H1 (cell line): Measurements from ENCODE around the gene LRRC32. TPM values are rescaled to one million over a fixed set of nuclear protein-coding genes. Genes with fewer than 3 reads are reported as not detected.

Experiments used
- CTCF ChIA-PET: fragments of 300-600 bp; sonication (Branson Sonifier 250); formaldehyde crosslinking; loops from one replicate; lab custom pipeline; 2021; ENCODE audit not compliant: partially characterized antibody; lab: Charles Lee
- POLR2A ChIA-PET: fragments of 300-600 bp; sonication (Branson Sonifier 250); formaldehyde crosslinking; loops from one replicate; lab custom pipeline; 2021; ENCODE audit warnings: inconsistent platforms; ENCODE audit not compliant: partially characterized antibody; lab: Charles Lee
- DNase-seq, 2 experiments: peaks; one replicate each; pipeline versions ENCODE4 v3.0.0 to v3.0.0-alpha.2; 2010 to 2022; ENCODE audit warnings: low spot score in 2 of 2, low read depth in 1 of 2, mixed read lengths in 1 of 2
- FAIRE-seq: peaks from 2 replicates; lab custom pipeline; 2011; peaks lifted over from hg19 to GRCh38; lab: Jason Lieb, UNC
- H2AFZ ChIP-seq: 2 replicates; pipeline ENCODE4 v1.8.1; 2012; ENCODE audit warnings: low read length, inconsistent platforms
- H2AK5ac ChIP-seq: 2 replicates; pipeline ENCODE4 v1.6.1; 2013; ENCODE audit warnings: low read depth, low read length
- H2BK120ac ChIP-seq: replicated peaks from 2 replicates; pipeline ENCODE3; 2013; ENCODE audit warnings: low read depth, low read length, inconsistent platforms
- H2BK12ac ChIP-seq: 2 replicates; pipeline ENCODE4 v1.6.1; 2013; ENCODE audit warnings: low read depth, low read length
- H2BK15ac ChIP-seq: 2 replicates; pipeline ENCODE4 v1.6.1; 2013; ENCODE audit warnings: low read length
- H2BK20ac ChIP-seq: 2 replicates; pipeline ENCODE4 v1.6.1; 2013; ENCODE audit warnings: low read length
- H2BK5ac ChIP-seq: 2 replicates; pipeline ENCODE4 v1.6.1; 2013; ENCODE audit warnings: low read depth, low read length
- H3K14ac ChIP-seq: 2 replicates; pipeline ENCODE4 v1.6.1; 2013; ENCODE audit warnings: inconsistent platforms; ENCODE audit not compliant: insufficient read length
- H3K18ac ChIP-seq: 2 replicates; pipeline ENCODE4 v1.6.1; 2013; ENCODE audit warnings: low read length; ENCODE audit errors: extremely low read depth
- H3K23ac ChIP-seq: 2 replicates; pipeline ENCODE4 v1.6.1; 2013; ENCODE audit warnings: inconsistent platforms; ENCODE audit not compliant: insufficient read length
- H3K23me2 ChIP-seq: 2 replicates; pipeline ENCODE4 v1.6.1; 2013; ENCODE audit warnings: low read depth, low read length
- H3K27ac ChIP-seq: 2 replicates; pipeline ENCODE4 v1.6.1; 2011; ENCODE audit warnings: low read depth, low read length, inconsistent platforms
- H3K27me3 ChIP-seq, 4 experiments: replicated peaks in 1 of 4; 1 replicate in 1 of 4; 2 replicates in 3 of 4; pipeline versions ENCODE4 v1.6.1 to v1.8.1; 2011 to 2013; ENCODE audit warnings: low read length in 3 of 4, mild to moderate bottlenecking in 3 of 4, inconsistent platforms in 2 of 4, mixed read lengths in 2 of 4, moderate library complexity in 1 of 4; ENCODE audit not compliant: control insufficient read depth in 3 of 4, insufficient read depth in 3 of 4; ENCODE audit errors: extremely low read depth in 1 of 4
- H3K36me3 ChIP-seq, 4 experiments: 2 replicates each; pipeline versions ENCODE4 v1.6.1 to v1.8.1; 2011 to 2013; ENCODE audit warnings: mild to moderate bottlenecking in 4 of 4, low read length in 3 of 4, moderate library complexity in 2 of 4, control low read depth in 1 of 4, inconsistent platforms in 1 of 4; ENCODE audit not compliant: insufficient read depth in 4 of 4, control insufficient read depth in 2 of 4
- H3K4ac ChIP-seq: replicated peaks from 2 replicates; pipeline ENCODE3; 2013; ENCODE audit warnings: low read length, low read depth, mixed read lengths, inconsistent platforms; ENCODE audit not compliant: insufficient read length
- H3K4me1 ChIP-seq, 4 experiments: replicated peaks in 1 of 4; 1 replicate in 1 of 4; 2 replicates in 3 of 4; pipeline versions ENCODE4 v1.6.1 to v1.8.1; 2011 to 2013; ENCODE audit warnings: low read length in 3 of 4, inconsistent platforms in 2 of 4, mixed read lengths in 1 of 4; ENCODE audit not compliant: insufficient read depth in 4 of 4, control insufficient read depth in 3 of 4
- H3K4me2 ChIP-seq, 2 experiments: 2 replicates each; pipeline versions ENCODE4 v1.6.1 to v1.8.1; 2011 to 2013; ENCODE audit warnings: low read depth in 2 of 2, low read length in 2 of 2, control low read depth in 1 of 2, inconsistent platforms in 1 of 2, mild to moderate bottlenecking in 1 of 2; ENCODE audit not compliant: insufficient read depth in 1 of 2
- H3K4me3 ChIP-seq, 4 experiments: fragments of 200-600, 300-600 bp in 1 of 4; sonication (generic), shearing (Covaris generic), sonication (Bioruptor Twin) in 1 of 4; 2 replicates each; pipeline versions ENCODE4 v1.5.1 to v1.8.1; 2011 to 2016; ENCODE audit warnings: low read length in 4 of 4, low read depth in 3 of 4, control low read depth in 2 of 4, inconsistent platforms in 2 of 4, mild to moderate bottlenecking in 2 of 4, mixed read lengths in 1 of 4, moderate library complexity in 1 of 4; ENCODE audit not compliant: insufficient read depth in 2 of 4; ENCODE audit errors: extremely low read depth in 1 of 4
- H3K56ac ChIP-seq: replicated peaks from 2 replicates; pipeline ENCODE3; 2013; ENCODE audit warnings: low read depth, mild to moderate bottlenecking, mixed read lengths, low read length, inconsistent platforms; ENCODE audit not compliant: insufficient read length
- H3K79me1 ChIP-seq: 2 replicates; pipeline ENCODE4 v1.6.1; 2013; ENCODE audit warnings: low read depth, low read length, control low read depth
- H3K79me2 ChIP-seq, 2 experiments: 2 replicates each; pipeline versions ENCODE4 v1.6.1 to v1.8.1; 2012 to 2013; ENCODE audit warnings: low read length in 2 of 2, mild to moderate bottlenecking in 2 of 2, inconsistent platforms in 1 of 2; ENCODE audit not compliant: insufficient read depth in 2 of 2, control insufficient read depth in 1 of 2
- H3K9ac ChIP-seq, 4 experiments: replicated peaks in 1 of 4; 1 replicate in 1 of 4; 2 replicates in 3 of 4; pipeline versions ENCODE4 v1.6.1 to v1.8.1; 2011 to 2013; ENCODE audit warnings: low read depth in 3 of 4, low read length in 3 of 4, control low read depth in 2 of 4, mild to moderate bottlenecking in 2 of 4, moderate library complexity in 2 of 4, inconsistent platforms in 1 of 4; ENCODE audit errors: extremely low read depth in 1 of 4
- H3K9me3 ChIP-seq, 2 experiments: 2 replicates each; pipeline versions ENCODE4 v1.6.1 to v1.8.1; 2012 to 2013; ENCODE audit warnings: mild to moderate bottlenecking in 2 of 2, moderate library complexity in 2 of 2, control low read depth in 1 of 2, inconsistent platforms in 1 of 2, low read depth in 1 of 2, low read length in 1 of 2, mixed read lengths in 1 of 2; ENCODE audit not compliant: insufficient read depth in 2 of 2
- H4K20me1 ChIP-seq, 2 experiments: replicated peaks in 1 of 2; 2 replicates each; pipeline versions ENCODE3 to v1.8.1; 2011 to 2013; ENCODE audit warnings: inconsistent platforms in 2 of 2, low read length in 2 of 2, mild to moderate bottlenecking in 1 of 2; ENCODE audit not compliant: insufficient read depth in 2 of 2, control insufficient read depth in 1 of 2
- H4K5ac ChIP-seq: 2 replicates; pipeline ENCODE4 v1.6.1; 2013; ENCODE audit warnings: low read length, low read depth, mixed read lengths, inconsistent platforms; ENCODE audit not compliant: insufficient read length
- H4K8ac ChIP-seq: 2 replicates; pipeline ENCODE4 v1.8.0; 2013; ENCODE audit warnings: mild to moderate bottlenecking, moderate library complexity, low read length, inconsistent platforms; ENCODE audit not compliant: insufficient read depth; ENCODE audit errors: extremely low read depth
- H4K91ac ChIP-seq: replicated peaks from 2 replicates; pipeline ENCODE3; 2013; ENCODE audit warnings: low read length, mixed read lengths, inconsistent platforms; ENCODE audit not compliant: insufficient read length
- KDM1A ChIP-seq: fragments of 200-600, 300-600 bp; sonication (generic); IDR thresholded peaks from 2 replicates; pipeline ENCODE4 v1.7.1; 2016; ENCODE audit warnings: mild to moderate bottlenecking, low read length, borderline replicate concordance
- SP4 ChIP-seq: IDR thresholded peaks from 2 replicates; pipeline ENCODE4 v1.6.1; 2012; ENCODE audit warnings: low read length, inconsistent platforms
- whole genome bisulfite sequencing, 2 experiments: shearing (Covaris generic) in 1 of 2; methylation state at CpG; one replicate each; pipeline versions ENCODE4 v1.1.6 to v1.1.7; 2013 to 2015; ENCODE audit warnings: low lambda C conversion rate in 2 of 2, mixed read lengths in 2 of 2, inconsistent platforms in 1 of 2, low coverage in 1 of 2, missing lambda C conversion rate in 1 of 2; ENCODE audit not compliant: insufficient replicate concordance in 2 of 2, insufficient coverage in 1 of 2, insufficient read length in 1 of 2; ENCODE audit errors: extremely low coverage in 1 of 2, missing lambda C conversion rate in 1 of 2; 5-methylcytosine and 5-hydroxymethylcytosine counted together
- polyA plus RNA-seq, 7 experiments: library from polyadenylated mRNA; depleted of rRNA in 3 of 7; stranded (reverse) in 5 of 7; unstranded in 2 of 7; fragments of >200 nt in 5 of 7; fragments of 200-250 nt in 2 of 7; gene quantifications; 1 replicate in 5 of 7; 2 replicates in 1 of 7; 4 replicates in 1 of 7; pipeline versions ENCODE4 v1.2.1 to v1.2.3, GENCODE V29; 2011 to 2013; ENCODE audit warnings: missing spikeins in 2 of 7, mixed read lengths in 2 of 7
- total RNA-seq: library from RNA; stranded (reverse); fragmentation: NEBNext Ultra II Directional; extraction: Animal tissue kit (Norgen Biotek cat#: 25700); gene quantifications from 2 replicates; pipeline ENCODE4 v1.2.1, GENCODE V29; 2021

LRRC32 gene
- total and polyA plus RNA-seq, 2 of the 8 experiments (the other 6 are each of a cell fraction or from before 2014, with no cell fraction given), result 0.99 to 1.9 TPM

GRCh38 chr11:76709756-76710155 lies 39.2 kb upstream of the LRRC32 start:
- H2BK5ac ChIP-seq, result no peak overlapping the region
- FAIRE-seq (no peak), DNase-seq (no peak)
- no peaks in the 10 kb centered on the region for H3K79me2 ChIP-seq
- H2BK120ac ChIP-seq, result no peak overlapping the region
- CTCF ChIA-PET, result interaction anchor here (0.5 to 2.9 kb wide), 5 partner anchors 11 to 244 kb away, joined by 3 to 16 read pairs (median 5); no protein-coding TSS in a partner anchor
- no peak overlapping the region for H3K14ac ChIP-seq
- H2AK5ac ChIP-seq, result no peak overlapping the region
- no peak overlapping the region for H4K91ac ChIP-seq
- no peaks in the 10 kb centered on the region for H3K36me3 ChIP-seq
- no peaks in the 10 kb centered on the region for H3K79me1 ChIP-seq
- no peak overlapping the region for H3K4ac ChIP-seq
- no peaks in the 10 kb centered on the region; a peak in 1 of 7 replicates for H3K4me1 ChIP-seq
- H2BK15ac ChIP-seq, result no peak overlapping the region
- H4K8ac ChIP-seq, result no peak overlapping the region
- no peaks in the 10 kb centered on the region for H3K27me3 ChIP-seq
- H3K23ac ChIP-seq, result no peak overlapping the region
- H3K56ac ChIP-seq, result no peak overlapping the region
- POLR2A ChIA-PET, result interaction anchor here (0.6 kb wide), 1 partner anchor 20 kb away, joined by 3 read pairs; no protein-coding TSS in a partner anchor
- H2BK12ac ChIP-seq, result no peak overlapping the region
- no peak overlapping the region for H3K4me2 ChIP-seq
- H3K9me3 ChIP-seq, result peaks cover 0 to 4% of the 10 kb centered on the region in 2 experiments; a peak in 2 of 4 replicates
- no peak overlapping the region for H2BK20ac ChIP-seq
- TF ChIP-seq KDM1A (peak; percentile 78; the same call in 1 of the 2 replicates), SP4 (no peak)
- 85% methylated on average over 4 of the region's 4 CpGs; no CpG with 5 or more reads in 1 of the 2 experiments for WGBS, 2 experiments
- H3K18ac ChIP-seq, result no peak overlapping the region
- H3K23me2 ChIP-seq, result peaks cover 7% of the 10 kb centered on the region; the same call in 1 of the 2 replicates
- H3K4me3 ChIP-seq, result no peak overlapping the region
- no peak overlapping the region for H3K9ac ChIP-seq
- no peaks in the 10 kb centered on the region for H4K20me1 ChIP-seq
- H2AFZ ChIP-seq, result no peak overlapping the region
- H3K27ac ChIP-seq, result no peak overlapping the region
- no peak overlapping the region for H4K5ac ChIP-seq
